IMR-90 (cell line): ENCODE results near the gene SIK3. TPM values are rescaled to one million over a fixed set of nuclear protein-coding genes. Genes with fewer than 3 reads are reported as not detected.

ENCODE experiments used
- ATAC-seq: fragments of 200-7000 bp; cut with Tn5 transposase; 2 replicates; pipeline ENCODE4 v1.9.1; 2020; ENCODE audit warnings: low read depth, mild to moderate bottlenecking, moderate library complexity
- BruUV-seq: library from RNA; stranded (reverse); fragments of 400-500 nt; replicated peaks from 2 replicates; lab custom pipeline; 2021; lab: Mats Ljungman, UMichigan
- CTCF ChIA-PET: fragments of 300-600 bp; formaldehyde crosslinking; extraction: SDS; loops from one replicate; lab custom pipeline; 2021; ENCODE audit warnings: antibody characterized with exemption; lab: Yijun Ruan, JAX
- POLR2A ChIA-PET: fragments of 300-600 bp; sonication (Branson Sonifier 250); formaldehyde crosslinking; loops from one replicate; lab custom pipeline; 2022; ENCODE audit warnings: antibody characterized with exemption; ENCODE audit not compliant: unreplicated experiment; lab: Charles Lee
- DNase-seq: peaks from one replicate; pipeline ENCODE4 v3.0.0; 2013
- H2AFZ ChIP-seq: replicated peaks from 2 replicates; pipeline ENCODE3; 2013; ENCODE audit warnings: low read length, mild to moderate bottlenecking; ENCODE audit not compliant: poor library complexity
- H2AK5ac ChIP-seq: 2 replicates; pipeline ENCODE4 v1.6.1; 2013; ENCODE audit warnings: low read depth, low read length, inconsistent platforms
- H2AK9ac ChIP-seq: replicated peaks from 2 replicates; pipeline ENCODE3; 2013; ENCODE audit warnings: mild to moderate bottlenecking, low read depth, low read length, moderate library complexity; ENCODE audit not compliant: poor library complexity
- H2BK120ac ChIP-seq: 2 replicates; pipeline ENCODE4 v1.6.1; 2013; ENCODE audit warnings: low read depth, low read length, inconsistent platforms
- H2BK15ac ChIP-seq: 3 replicates; pipeline ENCODE4 v1.6.1; 2013; ENCODE audit warnings: low read depth, low read length, inconsistent platforms
- H2BK20ac ChIP-seq: 2 replicates; pipeline ENCODE4 v1.6.1; 2013; ENCODE audit warnings: low read depth, mild to moderate bottlenecking, inconsistent platforms, low read length, moderate library complexity
- H2BK5ac ChIP-seq: 2 replicates; pipeline ENCODE4 v1.6.1; 2013; ENCODE audit warnings: mild to moderate bottlenecking, low read depth, low read length, inconsistent platforms; ENCODE audit not compliant: poor library complexity, severe bottlenecking
- H3K14ac ChIP-seq: replicated peaks from 2 replicates; pipeline ENCODE4 v1.6.1; 2013; ENCODE audit warnings: low read depth, low read length, inconsistent platforms
- H3K18ac ChIP-seq: 2 replicates; pipeline ENCODE4 v1.6.1; 2013; ENCODE audit warnings: low read depth, low read length, control low read depth
- H3K23ac ChIP-seq: 2 replicates; pipeline ENCODE4 v1.6.1; 2013; ENCODE audit warnings: low read depth, low read length, inconsistent platforms
- H3K27ac ChIP-seq: 2 replicates; pipeline ENCODE4 v1.5.1; 2013; ENCODE audit warnings: mild to moderate bottlenecking, control low read depth, low read length; ENCODE audit not compliant: insufficient read depth
- H3K27me3 ChIP-seq: 2 replicates; pipeline ENCODE4 v1.6.1; 2013; ENCODE audit warnings: low read length; ENCODE audit not compliant: control insufficient read depth, insufficient read depth
- H3K36me3 ChIP-seq: 2 replicates; pipeline ENCODE4 v1.6.1; 2013; ENCODE audit warnings: low read length, mixed read lengths; ENCODE audit not compliant: control insufficient read depth, insufficient read depth
- H3K4ac ChIP-seq: 2 replicates; pipeline ENCODE4 v1.6.1; 2013; ENCODE audit warnings: low read depth, low read length, inconsistent platforms
- H3K4me1 ChIP-seq: 2 replicates; pipeline ENCODE4 v1.6.1; 2013; ENCODE audit warnings: low read length, mixed read lengths; ENCODE audit not compliant: control insufficient read depth, insufficient read depth
- H3K4me2 ChIP-seq: 2 replicates; pipeline ENCODE4 v1.6.1; 2013; ENCODE audit warnings: low read depth, mild to moderate bottlenecking, control low read depth, low read length, moderate library complexity
- H3K4me3 ChIP-seq: 2 replicates; pipeline ENCODE4 v1.5.1; 2013; ENCODE audit warnings: low read depth, mild to moderate bottlenecking, control low read depth, low read length, moderate library complexity; ENCODE audit not compliant: insufficient read depth
- H3K56ac ChIP-seq: 2 replicates; pipeline ENCODE4 v1.6.1; 2013; ENCODE audit warnings: low read length, inconsistent platforms; ENCODE audit not compliant: insufficient read depth; ENCODE audit errors: extremely low read depth
- H3K79me1 ChIP-seq, 2 experiments: 2 replicates each; pipeline ENCODE4 v1.6.1; 2013; ENCODE audit warnings: low read length in 2 of 2, inconsistent platforms in 1 of 2, low read depth in 1 of 2
- H3K9ac ChIP-seq: 2 replicates; pipeline ENCODE4 v1.6.1; 2013; ENCODE audit warnings: low read depth, low read length, control low read depth
- H3K9me1 ChIP-seq: 2 replicates; pipeline ENCODE4 v1.6.1; 2013; ENCODE audit warnings: low read length, inconsistent platforms; ENCODE audit not compliant: insufficient read depth
- H3K9me3 ChIP-seq: 2 replicates; pipeline ENCODE4 v1.6.1; 2013; ENCODE audit warnings: low read length; ENCODE audit not compliant: control insufficient read depth, insufficient read depth
- H4K20me1 ChIP-seq: 2 replicates; pipeline ENCODE4 v1.6.1; 2013; ENCODE audit warnings: low read length, inconsistent platforms; ENCODE audit not compliant: insufficient read depth
- H4K5ac ChIP-seq: 2 replicates; pipeline ENCODE4 v1.6.1; 2013; ENCODE audit warnings: mild to moderate bottlenecking, low read depth, low read length, control low read depth
- H4K8ac ChIP-seq, 2 experiments: 2 replicates each; pipeline ENCODE4 v1.6.1; 2013; ENCODE audit warnings: low read depth in 2 of 2, low read length in 2 of 2, control low read depth in 1 of 2, inconsistent platforms in 1 of 2
- H4K91ac ChIP-seq: 2 replicates; pipeline ENCODE4 v1.6.1; 2013; ENCODE audit warnings: low read depth, low read length, inconsistent platforms; ENCODE audit not compliant: insufficient read depth
- SMC3 ChIP-seq: fragments of 150-350 bp; IDR thresholded peaks from 2 replicates; pipeline ENCODE4 v1.6.1; 2016; ENCODE audit warnings: low read depth, mild to moderate bottlenecking, antibody characterized with exemption, low read length, moderate library complexity
- WGBS, 2 experiments: methylation state at CpG; one replicate each; pipeline versions ENCODE4 v1.1.5 to v1.1.7; 2013; ENCODE audit warnings: missing lambda C conversion rate in 2 of 2; ENCODE audit not compliant: insufficient read length in 1 of 2; ENCODE audit errors: extremely low coverage in 2 of 2; 5-methylcytosine and 5-hydroxymethylcytosine counted together
- dilution Hi-C: fragments of 300-500 bp; cut with HindIII; formaldehyde crosslinking; loops from one replicate; pipeline ENCODE4 v1.14.3; 2018; ENCODE audit warnings: low sequenced_read_pairs; ENCODE audit not compliant: unreplicated experiment
- in situ Hi-C: fragments of 300-500 bp; cut with MboI; formaldehyde crosslinking; loops from 3 replicates; pipeline ENCODE4 v1.14.3; 2019; ENCODE audit warnings: low sequenced_read_pairs, inconsistent platforms, mixed read lengths
- intact Hi-C: fragments of 100-400 bp; cut with micrococcal nuclease; formaldehyde crosslinking; loops from 2 replicates; pipeline ENCODE4 v1.10.0; 2022
- polyA plus RNA-seq, 3 experiments: library from polyadenylated mRNA; depleted of rRNA; stranded (reverse); fragments of >200 nt; gene quantifications; 2 replicates each; pipeline ENCODE4 v1.2.3, GENCODE V29; 2012; ENCODE audit warnings: low replicate concordance in 1 of 3
- total RNA-seq: library from RNA; depleted of rRNA; stranded (reverse); fragments of >200 nt; gene quantifications from 2 replicates; pipeline ENCODE4 v1.2.3, GENCODE V29; 2012
- TF ChIP-seq, protein P1 (sequence below): fragments of 150-350 bp; IDR thresholded peaks from 2 replicates; pipeline ENCODE4 v1.6.1; 2017; ENCODE audit warnings: mild to moderate bottlenecking, antibody characterized with exemption, low read length, low read depth

The SIK3 gene
- total and polyA plus RNA-seq, 2 of the 4 experiments (the other 2 are of a cell fraction), result 8.2 to 9.1 TPM

DNA sequence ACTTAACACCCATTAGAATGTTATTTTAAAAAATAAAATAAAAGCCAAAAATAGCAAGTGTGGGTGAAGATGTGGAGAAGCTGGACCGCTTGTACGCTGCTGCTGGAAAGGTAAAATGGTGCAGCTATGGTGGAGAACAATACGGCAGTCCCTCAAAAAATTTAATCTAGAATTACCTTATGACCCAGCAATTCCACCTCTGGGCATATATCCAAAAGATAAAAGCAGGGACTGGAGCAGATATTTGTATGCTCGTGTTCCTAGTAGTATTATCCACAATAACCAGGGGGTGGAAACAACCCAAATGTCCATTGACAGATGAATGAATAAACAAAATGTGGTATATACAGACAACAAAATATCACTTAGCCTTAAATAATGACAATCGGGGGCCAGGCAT, 300.4 kb downstream of the SIK3 start:
- CTCF ChIA-PET, result interaction anchor here (0.7 kb wide), 1 partner anchor 33 kb away, joined by 6 read pairs; no protein-coding TSS in a partner anchor
- H4K91ac ChIP-seq, result no peak overlapping the region
- no CpG with 5 or more reads among the region's 5 CpGs for WGBS, 2 experiments
- H3K9ac ChIP-seq, result no peak overlapping the region
- peaks cover 5% of the 10 kb centered on the region for H3K27me3 ChIP-seq
- H3K18ac ChIP-seq, result no peak overlapping the region
- TF ChIP-seq, protein P1, sequence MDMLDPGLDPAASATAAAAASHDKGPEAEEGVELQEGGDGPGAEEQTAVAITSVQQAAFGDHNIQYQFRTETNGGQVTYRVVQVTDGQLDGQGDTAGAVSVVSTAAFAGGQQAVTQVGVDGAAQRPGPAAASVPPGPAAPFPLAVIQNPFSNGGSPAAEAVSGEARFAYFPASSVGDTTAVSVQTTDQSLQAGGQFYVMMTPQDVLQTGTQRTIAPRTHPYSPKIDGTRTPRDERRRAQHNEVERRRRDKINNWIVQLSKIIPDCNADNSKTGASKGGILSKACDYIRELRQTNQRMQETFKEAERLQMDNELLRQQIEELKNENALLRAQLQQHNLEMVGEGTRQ, result no peak
- no peak for TF ChIP-seq SMC3
- H3K27ac ChIP-seq, result no peak overlapping the region
- H2AK9ac ChIP-seq, result no peak overlapping the region
- no peak overlapping the region for H3K4ac ChIP-seq
- no peak overlapping the region for H3K23ac ChIP-seq
- no peak overlapping the region for H2BK20ac ChIP-seq
- intact Hi-C loops, result no loop called here
- H3K14ac ChIP-seq, result no peak overlapping the region
- H2AK5ac ChIP-seq, result no peak overlapping the region
- in situ Hi-C loops, result no loop called here
- no TSS peak for BruUV-seq
- H2AFZ ChIP-seq, result no peak overlapping the region
- DNase-seq (no peak), ATAC-seq (no peak)
- H2BK120ac ChIP-seq, result no peak overlapping the region
- no peak overlapping the region for H3K4me2 ChIP-seq
- no peaks in the 10 kb centered on the region; the same call in 1 of the 2 replicates for H3K4me1 ChIP-seq
- no peak overlapping the region for H2BK5ac ChIP-seq
- POLR2A ChIA-PET, result no interaction called here
- no peaks in the 10 kb centered on the region for H3K36me3 ChIP-seq
- no peaks in the 10 kb centered on the region for H3K9me3 ChIP-seq
- no peak overlapping the region for H2BK15ac ChIP-seq
- H3K9me1 ChIP-seq, result peaks cover 3% of the 10 kb centered on the region; the same call in 1 of the 2 replicates
- no peak overlapping the region for H3K4me3 ChIP-seq
- dilution Hi-C loops, result no loop called here
- no peak overlapping the region for H3K56ac ChIP-seq
- H4K8ac ChIP-seq, result no peak overlapping the region
- H3K79me1 ChIP-seq, result no peaks in the 10 kb centered on the region
- no peak overlapping the region for H4K5ac ChIP-seq
- H4K20me1 ChIP-seq, result no peaks in the 10 kb centered on the region
